Breast epithelium (tissue), 4 donors: ENCODE measurements around the gene CDH26. TPM values are rescaled to one million over a fixed set of nuclear protein-coding genes. Genes with fewer than 3 reads are reported as not detected.

ENCODE experiments used
- DNase-seq, 2 donors: peaks; one replicate each; pipeline ENCODE4 v3.0.0-alpha.2; 2019; ENCODE audit warnings: low spot score in 2 of 2
- H3K27ac ChIP-seq, 2 donors: fragments of 200-600 bp; sonication (generic) in 1 of 2; one replicate each; pipeline ENCODE4 v1.5.1; 2016 to 2019; ENCODE audit warnings: mild to moderate bottlenecking in 1 of 2
- H3K27me3 ChIP-seq, 2 donors: fragments of 200-600 bp; sonication (generic) in 1 of 2; one replicate each; pipeline versions ENCODE4 v1.5.1 to v1.6.0; 2017 to 2019; ENCODE audit warnings: control low read depth in 1 of 2, mild to moderate bottlenecking in 1 of 2
- H3K36me3 ChIP-seq: fragments of 200-600 bp; one replicate; pipeline ENCODE4 v1.5.1; 2019
- H3K4me1 ChIP-seq, 2 donors: fragments of 200-600 bp; sonication (generic); one replicate each; pipeline ENCODE4 v1.5.1; 2016 to 2019; ENCODE audit warnings: control low read depth in 1 of 2
- H3K4me3 ChIP-seq, 3 donors: fragments of 200-600 bp; sonication (generic); 1 replicate in 2 of 3; 2 replicates in 1 of 3; pipeline ENCODE4 v1.5.1; 2016 to 2019; ENCODE audit warnings: mild to moderate bottlenecking in 3 of 3, moderate library complexity in 2 of 3
- H3K9me3 ChIP-seq, 2 donors: fragments of 200-600 bp; sonication (generic) in 1 of 2; one replicate each; pipeline ENCODE4 v1.5.1; 2016 to 2019; ENCODE audit warnings: control low read depth in 1 of 2
- CTCF ChIP-seq, 3 donors: fragments of 450-650 bp; IDR thresholded peaks; one replicate each; pipeline ENCODE4 v1.5.1; 2016 to 2017; ENCODE audit warnings: antibody characterized with exemption in 3 of 3, mild to moderate bottlenecking in 3 of 3, moderate library complexity in 3 of 3
- POLR2A ChIP-seq: fragments of 450-650 bp; IDR thresholded peaks from one replicate; pipeline ENCODE4 v1.6.1; 2016; ENCODE audit warnings: antibody characterized with exemption, mild to moderate bottlenecking, moderate library complexity
- POLR2AphosphoS5 ChIP-seq, 3 donors: sonication (generic); formaldehyde crosslinking; IDR thresholded peaks; one replicate each; pipeline ENCODE4 v1.6.1; 2017; ENCODE audit warnings: antibody characterized with exemption in 3 of 3
- intact Hi-C: fragments of 100-400 bp; cut with DNase I; formaldehyde crosslinking; loops from one replicate; pipeline ENCODE4 v1.15.1; 2023; ENCODE audit warnings: low total_unique reads
- total RNA-seq, 3 donors: library from RNA; depleted of rRNA; stranded (reverse); fragments of >200 nt; gene quantifications; one replicate each; pipeline ENCODE4 v1.1.0, GENCODE V29; 2016

CDH26 gene
- total RNA-seq, 3 donors from 2014 or later, result 1.6 to 3.1 (median 2.1) TPM

- no peak for TF ChIP-seq POLR2AphosphoS5 (IDR thresholded peaks at IDR 0.05)
- no peak for TF ChIP-seq POLR2A
- TF ChIP-seq CTCF (IDR thresholded peaks at IDR 0.05), result no peak
- Histone ChIP-seq H3K9me3 (no peaks in the 10 kb centered on the region), H3K4me1 (peaks cover 8 to 14% of the 10 kb centered on the region in 2 donors)
Measured at GRCh38 chr20:59937150-59937549, 21.1 kb upstream of the CDH26 start.

GRCh38 chr20:59938221-59938620, 20.0 kb upstream of the CDH26 start:
- no peaks in the 10 kb centered on the region for H3K36me3 ChIP-seq
- TF ChIP-seq POLR2AphosphoS5 (IDR thresholded peaks at IDR 0.05), result no peak
- no peak for TF ChIP-seq POLR2A
- TF ChIP-seq CTCF (IDR thresholded peaks at IDR 0.05), result no peak
- peak overlapping the region; percentile 48 to 98 for H3K27ac ChIP-seq
- peak overlapping the region in 1 of 3 donors; percentile 89 for H3K4me3 ChIP-seq
- DNase-seq, result no peak
- H3K27me3 ChIP-seq, result no peaks in the 10 kb centered on the region
- no peaks in the 10 kb centered on the region for H3K9me3 ChIP-seq
- peaks cover 8 to 14% of the 10 kb centered on the region in 2 donors for H3K4me1 ChIP-seq
- intact Hi-C loops, result no loop called here

More at GRCh38 chr20:59937150-59937549, 21.1 kb upstream of the CDH26 start:
- DNase-seq, result no peak
- Histone ChIP-seq H3K27me3 (no peaks in the 10 kb centered on the region), H3K36me3 (no peaks in the 10 kb centered on the region), H3K4me3 (no peak overlapping the region), H3K27ac (peak overlapping the region in 1 of 2 donors; percentile 40)
- intact Hi-C loops, result no loop called here

GRCh38 chr20:59938696-59939051, 19.5 kb upstream of the CDH26 start:
- Histone ChIP-seq H3K4me1 (peaks cover 8 to 14% of the 10 kb centered on the region in 2 donors), H3K27ac (peak overlapping the region; percentile 48 to 98)
- intact Hi-C loops, result no loop called here

GRCh38 chr20:59939052-59939878, 19.0 kb upstream of the CDH26 start:
- no peak for DNase-seq
- intact Hi-C loops, result no loop called here
- no peaks in the 10 kb centered on the region for H3K36me3 ChIP-seq
- peaks cover 8 to 14% of the 10 kb centered on the region in 2 donors for H3K4me1 ChIP-seq
- TF ChIP-seq POLR2A (no peak), CTCF (IDR thresholded peaks at IDR 0.05) (no peak), POLR2AphosphoS5 (IDR thresholded peaks at IDR 0.05) (no peak)
- peak overlapping the region; percentile 59 to 89 (median 79) for H3K4me3 ChIP-seq
- no peaks in the 10 kb centered on the region for H3K27me3 ChIP-seq
- peak overlapping the region; percentile 95 to 98 for H3K27ac ChIP-seq
- no peaks in the 10 kb centered on the region for H3K9me3 ChIP-seq

More at GRCh38 chr20:59938696-59939051, 19.5 kb upstream of the CDH26 start:
- no peak for TF ChIP-seq CTCF (IDR thresholded peaks at IDR 0.05)
- TF ChIP-seq POLR2A, result no peak
- no peak for TF ChIP-seq POLR2AphosphoS5 (IDR thresholded peaks at IDR 0.05)
- Histone ChIP-seq H3K9me3 (no peaks in the 10 kb centered on the region), H3K36me3 (no peaks in the 10 kb centered on the region), H3K4me3 (peak overlapping the region in 2 of 3 donors; percentile 79 to 89), H3K27me3 (no peaks in the 10 kb centered on the region)
- peak in 1 of 2 donors; percentile 57 for DNase-seq

GRCh38 chr20:59939879-59940128, 18.4 kb upstream of the CDH26 start:
- Histone ChIP-seq H3K27ac (peak overlapping the region; percentile 95 to 98), H3K36me3 (no peaks in the 10 kb centered on the region), H3K4me1 (peaks cover 8 to 14% of the 10 kb centered on the region in 2 donors), H3K4me3 (peak overlapping the region; percentile 59 to 89 (median 79)), H3K27me3 (no peaks in the 10 kb centered on the region), H3K9me3 (no peaks in the 10 kb centered on the region)
- TF ChIP-seq POLR2A, result no peak
- no peak for TF ChIP-seq POLR2AphosphoS5 (IDR thresholded peaks at IDR 0.05)
- no peak for TF ChIP-seq CTCF (IDR thresholded peaks at IDR 0.05)
- DNase-seq, result no peak
- intact Hi-C loops, result no loop called here
